PC-9 (cell line): ENCODE measurements around the gene LAMC1. TPM values are rescaled to one million over a fixed set of nuclear protein-coding genes. Genes with fewer than 3 reads are reported as not detected.

Source experiments
- BruUV-seq: library from RNA; stranded (reverse); fragments of 400-500 nt; replicated peaks from 2 replicates; lab custom pipeline; 2021; lab: Mats Ljungman, UMichigan
- CTCF ChIA-PET: fragments of 300-600 bp; sonication (Branson Sonifier 250); formaldehyde crosslinking; loops from one replicate; lab custom pipeline; 2022; ENCODE audit warnings: antibody characterized with exemption; lab: Charles Lee
- POLR2A ChIA-PET: fragments of 300-600 bp; sonication (Branson Sonifier 250); formaldehyde crosslinking; loops from one replicate; lab custom pipeline; 2022; ENCODE audit warnings: antibody characterized with exemption; ENCODE audit not compliant: unreplicated experiment; lab: Charles Lee
- DNase-seq, 2 experiments: peaks; one replicate each; pipeline versions ENCODE4 v3.0.0 to v3.0.0-alpha.2; 2015 to 2022; ENCODE audit warnings: mixed read lengths in 1 of 2
- H2AFZ ChIP-seq: fragments of 200-600 bp; sonication (generic); 2 replicates; pipeline ENCODE4 v1.8.1; 2017; ENCODE audit warnings: antibody characterized with exemption
- H3F3A ChIP-seq: fragments of 200-600 bp; sonication (generic); 2 replicates; pipeline ENCODE4 v1.8.1; 2017; ENCODE audit warnings: antibody characterized with exemption, mild to moderate bottlenecking, low read depth; ENCODE audit not compliant: insufficient read depth
- H3K27ac ChIP-seq: fragments of 200-600 bp; sonication (generic); 2 replicates; pipeline ENCODE4 v1.6.1; 2016; ENCODE audit warnings: mixed run types
- H3K27me3 ChIP-seq: fragments of 200-600 bp; sonication (generic); 2 replicates; pipeline ENCODE4 v1.6.1; 2016; ENCODE audit warnings: low read depth, mixed run types; ENCODE audit not compliant: insufficient read depth
- H3K36me3 ChIP-seq: fragments of 200-600 bp; sonication (generic); 2 replicates; pipeline ENCODE4 v1.6.1; 2016; ENCODE audit warnings: low read depth, mixed run types
- H3K4me1 ChIP-seq: fragments of 200-600 bp; sonication (generic); replicated peaks from 2 replicates; pipeline ENCODE4 v1.6.1; 2016; ENCODE audit warnings: mixed run types; ENCODE audit not compliant: insufficient read depth
- H3K4me2 ChIP-seq: fragments of 200-600 bp; sonication (generic); 2 replicates; pipeline ENCODE4 v1.6.1; 2017; ENCODE audit warnings: mixed run types
- H3K4me3 ChIP-seq: fragments of 200-600 bp; sonication (generic); 2 replicates; pipeline ENCODE4 v1.6.1; 2016; ENCODE audit warnings: mixed run types
- H3K79me2 ChIP-seq: fragments of 200-600 bp; sonication (generic); 2 replicates; pipeline ENCODE4 v1.6.1; 2017; ENCODE audit warnings: low read depth, mixed run types
- H3K9me2 ChIP-seq: fragments of 200-600 bp; sonication (generic); 2 replicates; pipeline ENCODE4 v1.8.1; 2017; ENCODE audit warnings: mild to moderate bottlenecking; ENCODE audit not compliant: insufficient read depth
- H3K9me3 ChIP-seq: fragments of 200-600 bp; sonication (generic); 2 replicates; pipeline ENCODE4 v1.8.1; 2016; ENCODE audit warnings: low read depth; ENCODE audit not compliant: insufficient read depth
- H4K20me1 ChIP-seq: fragments of 200-600 bp; sonication (generic); 2 replicates; pipeline ENCODE4 v1.8.1; 2017; ENCODE audit not compliant: insufficient read depth
- EZH2 ChIP-seq: fragments of 200-600 bp; sonication (generic); IDR thresholded peaks from 2 replicates; pipeline ENCODE4 v1.8.0; 2017; ENCODE audit warnings: antibody characterized with exemption, low read depth
- intact Hi-C: fragments of 100-400 bp; cut with micrococcal nuclease; formaldehyde crosslinking; loops from one replicate; pipeline ENCODE4 v1.10.0; 2022; ENCODE audit not compliant: unreplicated experiment
- total RNA-seq: library from RNA; stranded (reverse); gene quantifications from 2 replicates; pipeline ENCODE4 v1.2.3, GENCODE V29; 2021
- TF ChIP-seq, protein P1 (sequence below): fragments of 200-600 bp; sonication (generic); conservative IDR thresholded peaks from 2 replicates; pipeline ENCODE4 v1.6.1; 2017; ENCODE audit warnings: mixed run types, antibody characterized with exemption, mild to moderate bottlenecking, moderate library complexity

The LAMC1 gene
- total RNA-seq, 1 experiment from 2014 or later = 95.5 TPM

GRCh38 chr1:183191833-183192232, 168.6 kb downstream of the LAMC1 start:
- peak in 1 of 2 experiments; percentile 45 for DNase-seq
- H3K4me1 ChIP-seq = peaks cover 53% of the 10 kb centered on the region
- CTCF ChIA-PET = no interaction called here

DNA sequence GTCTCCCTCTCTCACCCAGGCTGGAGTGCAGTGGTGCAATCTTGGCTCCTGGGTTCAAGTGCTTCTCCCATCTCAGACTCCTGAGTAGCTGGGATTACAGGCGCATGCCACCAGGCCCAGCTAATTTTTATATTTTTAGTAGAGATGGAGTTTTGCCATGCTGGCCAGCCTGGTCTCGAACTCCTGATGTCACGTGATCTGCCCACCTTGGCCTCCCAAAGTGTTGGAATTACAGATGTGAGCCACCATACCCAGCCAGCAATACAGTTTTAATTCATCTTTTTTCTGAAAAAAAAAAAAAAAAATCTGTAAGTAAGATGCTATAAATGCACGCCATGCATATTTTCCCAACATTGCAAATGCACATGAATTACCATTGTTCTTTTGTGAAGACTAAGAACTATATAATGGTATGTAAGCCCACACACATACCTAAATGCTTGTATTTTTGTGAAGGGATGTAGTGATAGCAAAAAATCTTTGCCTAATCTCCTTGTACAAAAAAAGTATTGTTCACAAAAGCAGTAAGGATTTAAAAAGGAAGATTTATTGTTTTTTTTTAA, 170.8 kb downstream of the LAMC1 start:
- Histone ChIP-seq H3K79me2 (peaks cover 90% of the 10 kb centered on the region), H3K27ac (peak overlapping the region; percentile 89), H3K9me2 (no peaks in the 10 kb centered on the region), H3K9me3 (no peaks in the 10 kb centered on the region), H3K4me2 (no peak overlapping the region), H3K4me3 (no peak overlapping the region), H2AFZ (no peak overlapping the region), H4K20me1 (no peaks in the 10 kb centered on the region; the same call in 1 of the 2 replicates), H3F3A (peaks cover 10% of the 10 kb centered on the region), H3K36me3 (0 out of 2 replicates have a peak, but pooled peaks cover 4% of the 10 kb centered on the region), H3K27me3 (no peaks in the 10 kb centered on the region), H3K4me1 (peaks cover 31% of the 10 kb centered on the region)
- ChIA-PET POLR2A (no interaction called here), CTCF (no interaction called here)
- no peak for TF ChIP-seq EZH2
- TF ChIP-seq, protein P1, sequence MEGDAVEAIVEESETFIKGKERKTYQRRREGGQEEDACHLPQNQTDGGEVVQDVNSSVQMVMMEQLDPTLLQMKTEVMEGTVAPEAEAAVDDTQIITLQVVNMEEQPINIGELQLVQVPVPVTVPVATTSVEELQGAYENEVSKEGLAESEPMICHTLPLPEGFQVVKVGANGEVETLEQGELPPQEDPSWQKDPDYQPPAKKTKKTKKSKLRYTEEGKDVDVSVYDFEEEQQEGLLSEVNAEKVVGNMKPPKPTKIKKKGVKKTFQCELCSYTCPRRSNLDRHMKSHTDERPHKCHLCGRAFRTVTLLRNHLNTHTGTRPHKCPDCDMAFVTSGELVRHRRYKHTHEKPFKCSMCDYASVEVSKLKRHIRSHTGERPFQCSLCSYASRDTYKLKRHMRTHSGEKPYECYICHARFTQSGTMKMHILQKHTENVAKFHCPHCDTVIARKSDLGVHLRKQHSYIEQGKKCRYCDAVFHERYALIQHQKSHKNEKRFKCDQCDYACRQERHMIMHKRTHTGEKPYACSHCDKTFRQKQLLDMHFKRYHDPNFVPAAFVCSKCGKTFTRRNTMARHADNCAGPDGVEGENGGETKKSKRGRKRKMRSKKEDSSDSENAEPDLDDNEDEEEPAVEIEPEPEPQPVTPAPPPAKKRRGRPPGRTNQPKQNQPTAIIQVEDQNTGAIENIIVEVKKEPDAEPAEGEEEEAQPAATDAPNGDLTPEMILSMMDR = no peak
- no TSS peak for BruUV-seq
- DNase-seq = no peak
- intact Hi-C loops = no loop called here

More at GRCh38 chr1:183191833-183192232, 168.6 kb downstream of the LAMC1 start:
- no peak overlapping the region for H2AFZ ChIP-seq
- intact Hi-C loops = no loop called here
- H3F3A ChIP-seq = peaks cover 10% of the 10 kb centered on the region
- no peaks in the 10 kb centered on the region for H3K9me2 ChIP-seq
- no peak overlapping the region for H3K4me2 ChIP-seq
- no peaks in the 10 kb centered on the region for H3K9me3 ChIP-seq
- no peak overlapping the region for H3K4me3 ChIP-seq
- H3K79me2 ChIP-seq = peaks cover 94% of the 10 kb centered on the region
- no peaks in the 10 kb centered on the region; the same call in 1 of the 2 replicates for H4K20me1 ChIP-seq
- H3K36me3 ChIP-seq = 0 out of 2 replicates have a peak, but pooled peaks cover 4% of the 10 kb centered on the region
- no peak overlapping the region for H3K27ac ChIP-seq
- BruUV-seq = no TSS peak
- H3K27me3 ChIP-seq = no peaks in the 10 kb centered on the region
- POLR2A ChIA-PET = no interaction called here
- TF ChIP-seq EZH2 = no peak
- TF ChIP-seq, protein P1 = no peak

- CTCF ChIA-PET = no interaction called here
- Histone ChIP-seq H3K4me2 (peak overlapping the region; percentile 54; the same call in 1 of the 2 replicates), H3K4me1 (peaks cover 26% of the 10 kb centered on the region), H4K20me1 (no peaks in the 10 kb centered on the region; the same call in 1 of the 2 replicates), H3F3A (peaks cover 10% of the 10 kb centered on the region), H3K27ac (peak overlapping the region; percentile 89), H2AFZ (no peak overlapping the region), H3K4me3 (no peak overlapping the region), H3K9me3 (no peaks in the 10 kb centered on the region), H3K27me3 (no peaks in the 10 kb centered on the region), H3K9me2 (no peaks in the 10 kb centered on the region), H3K36me3 (0 out of 2 replicates have a peak, but pooled peaks cover 4% of the 10 kb centered on the region), H3K79me2 (peaks cover 88% of the 10 kb centered on the region)
- no TSS peak for BruUV-seq
- TF ChIP-seq, protein P1 = no peak
- no peak for TF ChIP-seq EZH2
- POLR2A ChIA-PET = no interaction called here
- DNase-seq = no peak
- intact Hi-C loops = no loop called here
These were observed 171.4 kb downstream of the LAMC1 start for GRCh38 chr1:183194527-183195141.
